DND-41 (cell line): ENCODE measurements around the gene PTGFRN.

Experiments
- CTCF ChIP-seq: IDR thresholded peaks from 2 replicates; pipeline ENCODE4 v1.5.1; 2012; ENCODE audit warnings: borderline replicate concordance, low read length, moderate library complexity, mild to moderate bottlenecking; ENCODE audit not compliant: poor library complexity, severe bottlenecking; ENCODE audit errors: extremely low read depth
- EZH2 ChIP-seq: IDR thresholded peaks from 3 replicates; pipeline ENCODE4 v1.6.1; 2012; ENCODE audit warnings: borderline replicate concordance, low read depth, mild to moderate bottlenecking, moderate library complexity, low read length, inconsistent platforms; ENCODE audit not compliant: severe bottlenecking

GRCh38 chr1:116921301-116921885 is 11.7 kb downstream of the PTGFRN start:
- TF ChIP-seq CTCF (no peak), EZH2 (no peak)
